C4-2B (cell line): Measurements from ENCODE around the gene PLA2G4A.

ENCODE experiments used
- CTCF ChIP-seq: fragments of 450-650 bp; conservative IDR thresholded peaks from 2 replicates; pipeline ENCODE4 v1.5.1; 2017; ENCODE audit warnings: mild to moderate bottlenecking
- ZFX ChIP-seq: fragments of 450-650 bp; IDR thresholded peaks from 2 replicates; pipeline ENCODE4 v1.6.1; 2017

- TF ChIP-seq CTCF (no peak), ZFX (no peak)
Measured at GRCh38 chr1:186804679-186805078, 24.1 kb upstream of the PLA2G4A start.
